Mesenteric fat pad (tissue), 1 donor: ENCODE data around the gene DPRX. TPM values are rescaled to one million over a fixed set of nuclear protein-coding genes. Genes with fewer than 3 reads are reported as not detected.
"Not testable (repeated sequence)": the region's sequence is repeated elsewhere in the genome, so short reads cannot be mapped to it uniquely, and the experiment has no call there.

Experiments
- DNase-seq: peaks from one replicate; pipeline ENCODE4 v3.0.0-alpha.2; 2020; ENCODE audit warnings: low spot score
- total RNA-seq: library from RNA; stranded (reverse); fragmentation: NEBNext Ultra II Directional; extraction: Animal tissue kit (Norgen Biotek cat#: 25700); gene quantifications from one replicate; pipeline ENCODE4 v1.2.1, GENCODE V29; 2021
- donor health status: DM: yes; HTN: yes; CAD: no.

Gene DPRX
- total RNA-seq, 1 donor from 2014 or later, result not detected

DNA sequence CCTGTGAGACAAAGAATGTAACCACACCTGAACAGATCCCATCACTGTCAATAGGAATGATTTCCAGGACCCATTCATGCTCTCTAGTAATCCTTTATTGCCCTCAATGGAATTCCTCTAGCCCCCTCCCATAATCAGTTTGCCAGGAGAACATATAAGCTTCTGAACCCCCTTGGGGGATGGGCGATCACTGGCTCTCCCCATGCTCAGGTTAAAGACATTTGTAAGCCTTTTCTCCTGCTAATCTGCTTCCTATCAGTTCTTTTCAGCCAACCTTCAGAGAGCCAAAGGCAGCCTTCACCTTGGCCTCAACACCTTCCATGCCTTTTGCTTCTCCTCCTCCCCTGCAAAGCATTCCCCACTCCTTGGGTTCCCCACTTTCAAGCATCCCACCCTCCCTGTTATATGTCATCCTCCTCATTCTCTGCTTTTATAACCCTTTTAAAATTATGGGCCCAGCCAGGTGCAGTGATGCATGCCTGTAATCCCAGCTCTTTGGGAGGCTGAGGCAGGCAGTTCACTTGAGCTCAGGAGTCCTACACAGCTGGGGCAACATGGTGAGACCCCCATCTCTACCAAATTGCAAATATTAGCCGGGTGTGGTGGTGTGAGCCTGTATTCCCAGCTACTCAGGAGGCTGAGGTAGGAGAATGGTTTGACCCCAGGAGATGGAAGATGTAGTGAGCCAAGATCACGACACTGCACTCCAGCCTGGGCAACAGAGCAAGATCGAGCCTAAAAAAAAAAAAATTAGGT, 12.4 kb downstream of the DPRX start:
- no peak for DNase-seq

DNA sequence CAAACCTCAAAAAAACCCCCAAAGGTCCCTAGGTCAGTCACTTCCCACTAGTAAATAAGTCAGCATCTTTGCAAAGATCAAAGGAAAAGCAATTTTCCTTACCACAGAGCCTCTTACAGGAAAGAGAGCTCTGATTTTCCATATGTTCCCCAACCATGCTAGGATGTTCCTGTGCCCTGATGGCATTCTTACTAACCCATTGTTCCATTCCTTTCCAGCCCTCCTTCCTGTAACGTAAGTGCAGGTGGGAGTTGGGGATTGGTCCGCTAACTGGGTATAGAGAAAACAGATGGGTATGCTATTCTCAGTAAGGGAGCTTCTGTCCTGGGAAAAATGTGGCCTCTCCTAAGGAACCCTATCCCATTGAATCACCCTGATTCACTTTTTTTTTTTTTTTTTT, 14.3 kb downstream of the DPRX start:
- DNase-seq, result no peak

DNA sequence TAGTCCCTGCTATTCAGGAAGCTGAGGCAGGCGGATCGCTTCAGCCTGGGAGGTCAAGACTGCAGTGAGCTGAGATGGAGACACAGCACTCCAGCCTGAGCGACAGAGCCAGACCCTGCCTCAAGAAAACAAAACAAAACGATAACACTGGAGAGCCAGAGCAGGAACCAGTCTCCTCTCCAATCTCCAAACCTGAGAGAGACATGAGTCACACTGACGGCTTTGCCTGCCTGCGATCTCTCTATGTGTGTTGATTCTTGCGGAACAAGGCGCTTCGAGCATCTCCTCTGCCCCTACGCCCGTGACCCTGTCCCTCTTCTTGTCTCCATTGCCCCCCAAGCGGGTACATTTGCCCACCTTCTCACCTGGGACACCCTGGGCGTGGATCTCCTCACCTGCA, 15.6 kb downstream of the DPRX start:
- no peak for DNase-seq

DNA sequence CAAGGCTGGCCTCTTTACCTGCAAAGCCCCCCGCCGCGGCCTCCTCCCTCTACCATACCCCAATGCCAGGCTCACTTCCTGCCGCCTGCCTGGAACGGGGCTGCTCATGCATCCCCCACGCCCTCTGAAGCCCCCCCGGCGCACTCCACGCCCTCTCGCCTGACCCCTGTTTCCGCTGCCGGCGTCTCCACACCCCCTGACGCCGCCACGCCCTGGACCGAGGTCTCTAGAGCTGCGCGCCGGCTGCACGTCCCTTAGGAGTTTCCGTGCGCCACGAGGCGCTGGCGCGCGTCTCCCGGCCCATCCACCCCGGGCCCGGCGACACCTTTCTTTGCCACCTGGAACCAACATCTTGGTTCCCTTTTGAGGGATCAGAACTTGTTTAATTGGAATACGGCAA, 16.0 kb downstream of the DPRX start:
- DNase-seq, result no peak

DNA sequence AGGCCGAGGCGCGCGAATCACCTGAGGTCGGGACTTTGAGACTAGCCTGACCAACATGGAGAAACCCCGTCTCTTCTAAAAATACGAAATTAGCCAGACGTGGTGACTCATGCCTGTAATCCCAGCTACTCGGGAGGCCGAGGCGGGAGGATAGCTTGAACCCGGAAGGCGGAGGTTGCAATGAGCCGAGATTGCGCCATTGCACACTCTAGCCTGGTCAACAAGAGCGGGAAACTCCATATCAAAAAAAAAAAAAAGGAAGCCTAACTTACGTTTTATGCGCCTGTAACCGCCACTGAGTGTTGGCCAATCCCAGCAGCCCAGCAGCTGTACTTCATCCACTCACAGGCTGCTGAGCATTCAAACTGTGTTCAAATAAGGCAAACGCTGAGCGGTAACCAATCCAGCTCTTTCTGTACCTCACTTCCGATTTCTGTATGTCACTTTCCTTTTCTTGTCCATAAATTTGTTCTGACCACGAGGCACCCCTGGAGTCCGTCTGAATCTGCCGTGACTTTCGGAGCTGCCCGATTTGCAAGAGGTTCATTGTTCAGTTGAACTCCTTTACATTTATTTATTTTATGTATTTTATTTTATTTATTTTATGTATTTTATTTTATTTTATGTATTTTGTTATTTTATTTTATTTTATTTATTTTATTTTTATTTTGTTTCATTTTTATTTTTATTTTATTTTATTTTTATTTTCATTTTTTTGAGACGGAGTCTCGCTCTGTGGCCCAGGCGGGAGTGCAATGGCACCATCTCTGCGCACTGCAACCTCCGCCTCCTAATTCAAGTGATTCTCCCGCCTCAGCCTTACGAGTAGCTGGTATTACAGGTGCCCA, 18.2 kb downstream of the DPRX start:
- no peak for DNase-seq

DNA sequence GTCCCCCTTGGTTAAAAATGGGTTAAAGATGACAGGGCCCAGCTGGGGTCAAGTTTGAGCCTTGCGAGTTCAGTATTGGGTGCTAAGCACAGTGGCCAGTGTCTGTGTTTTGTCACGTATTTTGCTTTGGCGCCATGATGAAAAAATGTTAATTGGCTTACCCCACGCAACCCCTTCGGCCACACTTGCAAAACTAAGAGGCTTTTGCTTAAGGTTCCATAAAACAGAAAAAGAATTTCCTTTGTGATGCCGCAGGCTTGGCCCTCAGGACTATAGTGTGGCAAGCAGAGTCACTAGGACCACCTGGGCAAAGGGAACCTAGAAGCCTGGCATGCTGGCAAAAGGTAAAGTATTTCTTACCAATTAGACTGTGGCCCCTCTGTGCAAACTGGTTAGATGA, 20.7 kb downstream of the DPRX start:
- no peak for DNase-seq

DNA sequence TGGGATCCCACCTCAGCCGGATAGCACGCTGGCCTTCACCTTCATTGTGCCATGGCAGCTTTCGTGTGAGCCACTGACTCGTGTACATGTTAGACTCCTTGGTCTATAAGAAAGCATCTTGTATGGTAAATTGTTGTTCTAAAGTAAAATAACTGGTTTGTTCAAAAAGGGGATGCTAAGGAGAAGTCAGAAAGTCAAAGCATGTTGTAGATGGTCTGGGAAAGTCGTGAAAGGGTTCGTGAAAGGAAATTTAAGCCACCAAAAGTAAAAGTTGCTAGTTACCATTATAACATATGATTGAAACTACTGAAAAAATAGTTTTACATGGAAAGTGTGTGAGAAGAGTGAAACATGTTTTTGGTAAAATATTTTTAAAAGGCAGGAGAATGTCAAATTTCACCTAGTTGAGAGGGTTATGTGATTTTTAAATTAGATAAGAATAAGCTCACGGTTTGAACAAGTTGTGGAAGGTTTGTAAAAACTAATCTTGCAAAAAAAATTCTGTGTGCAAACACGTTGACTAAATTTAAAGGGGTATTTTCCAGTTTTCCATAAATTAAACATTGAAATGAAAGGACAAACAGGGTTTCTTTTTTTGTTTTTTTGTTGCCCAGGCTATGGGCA, 23.4 kb downstream of the DPRX start:
- no peak for DNase-seq

DNA sequence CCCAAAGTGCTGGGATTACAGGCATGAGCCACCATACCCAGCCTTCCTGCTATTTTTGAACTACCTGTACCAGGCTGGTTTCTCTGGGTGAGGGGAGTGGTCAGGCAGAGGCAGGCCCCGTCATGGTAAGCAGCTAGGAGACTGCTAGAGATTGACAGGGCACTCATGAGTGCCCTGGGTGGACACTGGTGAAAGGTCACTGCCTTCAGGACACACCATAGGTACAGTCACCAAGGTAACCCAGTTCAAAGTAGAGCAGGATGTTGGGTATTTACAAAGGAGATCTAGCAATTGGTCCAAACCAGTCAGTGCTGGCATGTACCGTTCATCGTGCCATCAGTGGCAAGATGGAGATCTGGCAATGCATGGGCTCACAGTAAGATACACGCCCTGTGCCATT, 25.5 kb downstream of the DPRX start:
- no peak for DNase-seq

DNA sequence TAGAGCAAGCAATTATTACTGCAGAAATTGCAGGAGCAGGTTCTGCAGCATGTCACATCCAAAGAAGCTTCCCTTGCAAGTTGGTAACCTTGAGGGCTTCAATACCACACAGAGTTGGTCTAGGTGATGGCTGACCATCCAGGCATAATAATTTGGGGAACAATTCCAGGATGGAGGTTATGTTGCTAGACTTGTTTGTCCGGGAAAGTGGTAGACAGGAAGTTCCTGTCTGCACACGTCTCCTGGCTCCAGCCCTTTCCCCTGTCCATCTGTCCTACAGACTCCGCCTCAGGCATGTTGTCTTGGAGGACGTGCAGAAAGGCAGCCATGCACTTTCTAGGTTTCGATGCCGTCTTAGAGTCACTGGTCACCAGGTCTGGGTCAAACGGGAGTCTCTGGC, 26.0 kb downstream of the DPRX start:
- DNase-seq, result no peak

DNA sequence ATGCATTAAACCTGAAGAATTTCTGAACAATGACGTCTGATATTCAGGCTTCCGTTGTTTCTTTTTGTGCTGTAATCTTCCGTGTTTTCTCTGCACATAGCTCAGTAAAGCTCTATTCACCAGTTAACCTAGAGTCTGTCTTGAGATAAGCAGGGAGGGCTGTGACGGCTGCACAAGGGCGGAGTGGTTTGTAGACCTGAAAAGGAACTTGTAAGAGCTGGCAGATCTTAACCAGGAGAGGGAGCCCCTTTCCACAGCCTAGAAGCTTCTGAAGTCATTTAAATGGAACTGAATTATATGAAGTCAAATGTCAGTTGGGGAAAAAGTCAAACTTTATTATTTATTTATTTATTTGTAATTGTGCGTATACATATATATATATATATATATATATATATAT, 27.5 kb downstream of the DPRX start:
- DNase-seq, result no peak

DNA sequence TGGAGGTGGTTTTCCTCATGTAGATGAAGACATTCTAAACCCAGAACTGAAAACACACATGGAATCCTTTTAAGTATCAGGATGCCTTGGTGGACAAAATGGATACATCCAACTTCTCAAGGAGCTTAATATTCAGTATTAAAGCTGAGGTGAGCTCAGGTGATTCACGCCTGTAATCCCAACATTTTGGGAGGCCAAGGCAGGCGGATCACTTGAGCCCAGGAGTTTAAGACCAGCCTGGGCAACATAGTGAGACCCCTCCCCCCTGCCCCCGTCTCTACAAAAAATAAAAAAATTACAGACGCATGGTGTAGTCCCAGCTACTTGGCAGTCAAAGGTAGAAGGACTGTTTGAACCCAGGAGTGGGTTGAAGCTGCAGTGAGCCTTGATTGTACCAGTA, 28.8 kb downstream of the DPRX start:
- no peak for DNase-seq

DNA sequence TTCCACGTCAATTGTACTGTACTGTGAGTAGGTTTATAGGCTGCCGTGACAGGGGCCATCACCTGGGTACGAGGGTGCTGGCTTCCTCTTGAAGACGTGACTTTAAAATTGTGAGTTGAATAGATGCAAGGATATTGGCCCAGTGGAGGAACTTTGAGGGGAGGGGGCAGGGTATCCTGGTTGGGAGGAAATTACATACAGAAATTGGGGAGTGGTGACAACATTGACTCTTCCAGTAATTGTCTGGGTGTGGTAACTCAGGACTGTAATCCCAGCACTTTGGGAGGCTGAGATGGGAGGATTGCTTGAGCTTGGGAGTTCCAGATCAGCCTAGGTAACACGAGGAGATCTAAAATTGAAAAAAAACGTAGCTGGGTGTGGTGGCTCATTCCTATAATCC, 30.4 kb downstream of the DPRX start:
- DNase-seq, result no peak

DNA sequence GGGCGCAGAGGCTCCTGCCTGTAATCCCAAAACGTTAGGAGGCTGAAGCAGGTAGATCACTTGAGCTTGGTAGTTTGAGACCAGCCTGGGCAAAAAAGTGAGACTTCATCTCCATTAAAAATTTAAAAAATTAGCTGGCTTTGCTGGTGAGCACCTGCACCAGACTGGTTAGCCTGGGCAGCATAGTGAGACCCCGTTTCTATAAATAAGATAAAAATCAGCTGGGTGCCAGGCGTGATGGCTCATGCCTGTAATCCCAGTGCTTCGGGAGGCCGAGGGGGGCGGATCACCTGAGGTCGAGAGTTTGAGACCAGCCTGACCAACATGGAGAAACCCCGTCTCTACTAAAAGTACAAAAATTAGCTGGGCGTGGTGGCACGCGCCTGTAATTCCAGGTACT, 32.4 kb downstream of the DPRX start:
- no peak for DNase-seq

DNA sequence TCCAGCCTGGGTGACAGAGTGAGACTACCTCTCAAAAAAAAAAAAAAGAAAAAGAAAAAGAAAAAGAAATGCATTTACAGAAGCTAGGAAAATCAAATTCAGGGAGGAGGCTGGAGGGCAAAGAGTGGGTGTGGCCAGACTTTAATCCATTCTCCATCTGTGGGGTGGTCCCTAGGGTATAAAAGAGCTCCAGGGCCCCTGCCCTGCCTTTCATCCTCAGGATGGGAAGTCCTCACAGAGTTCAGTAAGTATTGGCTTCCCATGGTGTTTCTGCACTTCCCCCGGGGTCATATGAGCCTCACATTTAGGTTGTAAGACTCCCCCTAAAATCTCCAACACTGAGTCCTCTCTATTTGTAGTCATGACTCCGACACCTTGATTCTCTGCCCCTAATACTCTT, 33.0 kb downstream of the DPRX start:
- DNase-seq, result no peak

DNA sequence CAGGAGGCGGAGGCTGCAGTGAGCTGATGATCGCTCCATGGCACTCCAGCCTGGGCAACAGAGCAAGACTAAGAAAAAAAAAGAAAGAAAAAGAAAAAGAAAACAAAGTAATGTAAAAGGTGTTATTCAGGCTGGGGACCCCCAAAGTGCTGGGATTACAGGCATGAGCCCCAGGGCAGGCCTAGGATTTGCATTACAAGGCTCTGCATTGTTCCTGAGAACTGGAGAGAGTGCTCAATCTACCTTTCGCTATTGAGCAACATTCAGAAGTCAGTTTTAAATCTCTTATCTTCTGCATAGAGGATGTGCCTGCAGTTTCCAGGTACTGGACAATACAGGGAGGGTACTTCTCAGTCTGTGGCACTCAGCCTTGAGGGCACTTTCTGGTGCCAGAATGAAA, 34.5 kb downstream of the DPRX start:
- not testable (repeated sequence) for DNase-seq

DNA sequence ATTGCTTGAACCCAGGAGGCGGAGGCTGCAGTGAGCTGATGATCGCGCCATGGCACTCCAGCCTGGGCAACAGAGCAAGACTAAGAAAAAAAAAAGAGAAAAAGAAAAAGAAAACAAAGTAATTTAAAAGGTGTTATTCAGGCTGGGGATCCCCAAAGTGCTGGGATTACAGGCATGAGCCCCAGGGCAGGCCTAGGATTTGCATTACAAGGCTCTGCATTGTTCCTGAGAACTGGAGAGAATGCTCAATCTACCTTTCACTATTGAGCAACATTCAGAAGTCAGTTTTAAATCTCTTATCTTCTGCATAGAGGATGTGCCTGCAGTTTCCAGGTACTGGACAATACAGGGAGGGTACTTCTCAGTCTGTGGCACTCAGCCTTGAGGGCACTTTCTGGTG, 37.0 kb downstream of the DPRX start:
- DNase-seq, result not testable (repeated sequence)

DNA sequence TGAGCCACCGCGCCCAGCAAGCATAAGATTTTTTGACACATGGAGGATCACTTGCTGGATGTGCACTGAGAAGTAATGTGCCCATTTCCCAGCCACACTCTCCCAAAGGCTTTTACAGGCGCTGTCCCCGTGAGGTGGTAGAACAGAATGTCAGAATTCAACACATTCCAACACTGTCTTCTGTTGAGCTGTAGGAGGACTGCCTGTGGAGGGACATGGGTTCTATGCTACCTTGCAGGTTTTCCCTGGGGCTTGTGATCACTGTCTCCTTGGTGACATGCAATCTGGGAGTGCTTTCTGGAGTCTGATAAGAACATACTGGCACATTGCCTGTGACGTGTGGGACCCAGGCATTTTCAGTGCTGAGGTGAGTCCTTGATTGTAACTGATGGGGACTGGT, 38.5 kb downstream of the DPRX start:
- DNase-seq, result no peak

DNA sequence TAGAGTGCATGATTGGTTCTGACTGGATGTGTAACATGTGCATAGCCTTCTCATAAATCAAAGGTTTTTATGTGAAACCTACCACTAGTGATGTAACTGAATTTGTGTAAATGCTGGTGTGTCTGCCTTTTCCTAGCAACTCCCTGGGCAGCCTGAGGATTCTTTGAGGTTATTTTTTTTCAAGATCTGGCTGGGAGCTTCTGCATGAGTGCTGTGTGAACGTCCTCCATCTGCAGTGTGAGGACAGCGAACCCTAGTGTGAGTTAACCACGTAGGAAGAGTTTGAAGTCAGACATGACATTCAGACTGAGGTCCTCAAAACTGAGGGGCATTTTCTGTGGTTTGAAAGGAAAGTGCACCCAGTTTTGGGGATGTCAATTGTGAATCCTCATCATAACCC, 39.9 kb downstream of the DPRX start:
- DNase-seq, result no peak
